Measurements from ENCODE around the gene PXDN.

GRCh38 chr2:1661891-1662605 lies 82.3 kb downstream of the PXDN start:
- TF ChIP-seq ZC3H10 (CRISPR knock-in tag; IDR thresholded peaks at IDR 0.05), result no peak
- no peak for TF ChIP-seq ESRRG (CRISPR knock-in tag; IDR thresholded peaks at IDR 0.05)
- TF ChIP-seq CSRNP3 (CRISPR knock-in tag; IDR thresholded peaks at IDR 0.05), result no peak
- no peak for TF ChIP-seq PPARA (CRISPR knock-in tag; IDR thresholded peaks at IDR 0.05; ENCODE audit: borderline replicate concordance)
- no peak for TF ChIP-seq ZNF70 (CRISPR knock-in tag; IDR thresholded peaks at IDR 0.05)
- no peak for TF ChIP-seq RARB (CRISPR knock-in tag; IDR thresholded peaks at IDR 0.05)
- no peak for TF ChIP-seq BACH2 (CRISPR knock-in tag; IDR thresholded peaks at IDR 0.05; ENCODE audit: borderline replicate concordance)
